ENCODE data around the gene SLC8A1.

The SLC8A1 gene

DNA sequence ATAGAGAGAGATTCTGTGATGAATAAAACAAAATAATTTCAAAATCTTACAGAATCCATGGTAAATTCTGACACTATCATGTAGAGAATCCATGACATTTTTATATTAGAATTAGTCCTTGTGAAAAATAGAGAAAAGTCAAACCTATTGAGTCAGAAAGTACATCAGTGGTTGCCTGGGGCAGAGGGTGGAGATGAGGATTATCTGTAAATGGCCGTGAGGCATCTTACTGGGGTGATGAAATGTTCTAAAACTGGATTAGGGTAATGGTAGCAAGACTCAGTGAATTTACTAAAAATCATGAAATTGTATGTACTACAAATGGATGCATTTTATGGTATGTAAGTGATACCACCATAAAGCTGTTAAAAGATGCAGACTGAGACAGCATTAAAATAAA is 323.1 kb downstream of the SLC8A1 start:
- no peak for DNase-seq

DNA sequence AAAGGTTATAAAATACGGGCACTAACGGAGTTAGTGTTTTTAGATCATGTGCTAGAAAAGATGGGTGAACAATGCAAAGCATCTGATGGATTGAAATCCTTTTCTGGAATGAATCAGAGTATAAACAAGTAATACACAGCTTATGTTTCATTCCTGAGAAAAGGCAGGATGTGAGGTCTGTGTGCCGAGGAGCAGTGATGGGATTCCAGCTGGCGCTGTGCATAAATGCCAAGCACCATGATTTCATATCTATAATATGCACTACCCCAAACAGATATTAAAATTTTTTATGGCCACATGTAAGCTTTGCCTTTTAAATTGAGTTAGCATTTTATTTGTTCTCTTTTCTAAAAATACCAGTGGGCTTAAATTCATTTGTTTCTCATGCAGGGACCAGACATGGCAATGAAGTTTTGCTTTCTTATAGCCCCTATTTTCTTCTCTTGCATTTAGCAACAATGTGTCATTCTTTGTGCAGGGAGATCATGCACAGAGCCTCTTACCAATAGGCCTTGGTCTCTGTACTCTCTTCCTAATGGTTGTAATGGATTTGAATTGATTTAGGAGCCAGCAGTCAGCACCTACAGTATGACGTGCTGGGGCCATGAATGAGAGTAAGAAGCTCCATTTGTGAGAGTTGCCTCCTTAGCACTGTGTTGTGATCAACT is 323.9 kb downstream of the SLC8A1 start:
- DNase-seq = no peak

DNA sequence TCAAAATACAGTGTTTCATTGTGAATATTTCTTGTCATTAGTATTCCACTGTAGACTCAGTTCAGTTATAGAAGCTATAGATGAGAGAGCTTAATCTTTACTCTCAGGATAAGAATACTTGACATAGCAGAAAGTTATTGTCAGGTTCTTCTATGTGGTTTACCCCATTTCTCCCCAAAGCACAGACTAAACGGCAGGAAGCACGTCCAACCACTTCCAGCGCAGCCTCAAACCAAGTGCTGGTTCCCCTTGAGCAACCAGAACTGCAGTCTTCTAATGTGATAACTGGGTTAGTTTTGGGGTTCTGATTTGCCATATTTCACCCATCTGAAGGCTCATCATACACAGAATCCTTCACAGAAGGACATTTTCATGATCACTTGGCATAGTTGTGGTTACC is 324.7 kb downstream of the SLC8A1 start:
- no peak for DNase-seq

DNA sequence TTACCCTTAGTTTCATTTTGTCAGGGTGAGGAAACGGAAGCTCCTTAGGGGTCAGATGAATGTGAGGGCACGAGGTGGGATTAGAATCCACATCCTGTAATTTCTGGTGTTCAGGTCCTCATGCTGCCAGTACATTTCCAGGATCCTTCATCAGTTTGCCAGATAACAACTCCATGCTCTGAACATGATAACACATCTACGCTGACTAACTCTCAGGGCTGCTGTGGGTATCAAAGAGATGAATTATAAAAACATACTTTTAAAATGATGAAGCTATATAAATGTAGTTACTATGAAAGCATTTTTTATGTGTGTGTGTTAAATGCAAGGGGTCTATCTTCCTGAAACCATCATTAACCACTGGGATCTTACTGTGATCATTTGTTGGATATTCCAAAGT is 325.9 kb downstream of the SLC8A1 start:
- no peak for DNase-seq

DNA sequence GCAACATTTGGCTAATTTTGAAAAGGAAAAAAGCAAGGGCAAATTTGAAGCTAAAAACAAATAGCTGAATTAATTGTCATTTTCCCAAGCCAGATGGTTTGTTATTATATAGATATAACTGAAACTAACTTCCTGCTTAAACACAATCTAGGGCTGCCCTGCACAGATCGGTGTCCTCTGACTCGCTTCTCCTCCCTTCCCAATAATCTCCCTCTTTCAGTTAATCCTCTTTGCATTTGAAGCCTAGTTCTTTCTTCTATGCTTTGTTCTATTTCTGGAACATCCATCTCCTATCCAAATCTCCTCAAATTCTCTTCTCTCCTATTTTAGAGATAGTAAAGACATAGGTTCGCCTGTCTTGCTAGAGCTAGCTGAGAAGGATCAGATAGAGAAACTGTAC is 328.1 kb downstream of the SLC8A1 start:
- DNase-seq = no peak

DNA sequence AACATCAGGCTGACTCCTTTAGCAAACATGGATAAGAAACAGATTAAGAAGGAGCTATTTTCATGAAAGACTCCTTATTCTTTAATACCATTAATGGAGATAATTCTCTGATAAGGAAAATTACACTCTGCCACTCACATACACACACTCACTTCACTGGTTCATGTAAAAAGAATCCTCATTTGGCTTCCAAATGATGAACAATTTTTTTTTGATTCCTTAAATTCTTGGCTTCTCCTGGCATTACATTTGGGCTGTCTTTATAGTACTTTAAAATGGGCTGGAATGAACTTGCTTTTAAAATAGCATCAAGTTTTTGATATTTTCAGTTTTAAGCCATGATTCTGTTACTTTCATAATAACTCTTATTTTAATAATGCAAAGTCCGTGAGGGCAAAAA is 328.6 kb downstream of the SLC8A1 start:
- no peak for DNase-seq

DNA sequence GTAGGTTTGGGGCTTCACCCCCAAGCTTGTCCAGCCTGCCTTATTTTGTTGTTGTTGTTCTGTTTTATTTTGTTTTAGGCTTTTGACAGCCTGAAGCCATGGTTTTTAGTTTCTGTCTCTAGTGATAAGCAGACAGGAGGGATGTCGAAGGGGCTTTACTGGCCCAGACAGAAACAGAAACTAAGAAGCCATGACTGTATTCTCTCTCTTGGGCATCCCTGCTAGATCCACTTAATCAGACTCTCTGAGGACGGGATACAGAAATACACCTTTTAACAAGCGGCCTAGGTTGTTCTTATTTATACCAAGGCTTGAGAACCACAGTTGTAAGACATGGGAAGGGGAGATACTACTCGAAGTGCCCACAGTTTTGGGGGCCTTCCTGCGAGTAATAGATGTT is 330.9 kb downstream of the SLC8A1 start:
- no peak for DNase-seq

DNA sequence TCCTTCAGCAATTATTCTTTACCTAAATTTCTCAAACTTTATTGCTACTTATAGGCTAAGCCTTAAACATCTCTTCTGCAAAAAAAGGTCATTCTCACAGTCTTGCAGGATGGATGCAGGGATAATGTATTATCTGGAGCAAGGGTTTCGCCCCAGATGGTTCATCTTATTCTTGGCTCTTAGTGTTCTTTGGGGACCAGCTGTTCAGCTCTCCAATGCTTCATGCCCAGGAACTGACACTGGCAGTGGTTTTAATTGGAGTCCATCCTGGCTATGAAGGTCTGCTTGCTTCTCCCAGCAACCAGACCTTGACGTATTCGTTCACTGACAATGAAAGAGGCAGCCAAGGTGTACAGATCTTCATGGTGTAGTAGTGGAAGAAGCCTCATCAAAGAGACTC is 331.9 kb downstream of the SLC8A1 start:
- no peak for DNase-seq

DNA sequence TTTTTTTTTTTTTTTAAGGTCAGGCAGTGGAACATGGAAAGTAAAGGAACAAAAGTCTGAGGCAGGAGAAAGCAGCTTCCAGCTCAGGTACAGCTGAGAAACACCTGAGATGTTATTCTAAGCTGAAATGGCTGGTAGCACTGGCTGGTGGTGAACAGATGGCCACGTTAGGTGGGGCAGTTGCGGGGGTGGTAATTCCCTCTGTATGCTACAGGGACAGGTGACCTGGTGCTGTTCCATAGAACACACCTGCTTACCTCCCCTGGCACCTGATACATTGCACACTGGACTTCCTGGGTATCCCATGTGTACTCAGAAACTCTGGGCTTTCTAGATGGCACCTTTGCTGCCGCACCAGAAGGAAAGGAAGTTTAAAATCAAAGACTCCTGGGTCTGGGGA is 333.3 kb downstream of the SLC8A1 start:
- DNase-seq = no peak

DNA sequence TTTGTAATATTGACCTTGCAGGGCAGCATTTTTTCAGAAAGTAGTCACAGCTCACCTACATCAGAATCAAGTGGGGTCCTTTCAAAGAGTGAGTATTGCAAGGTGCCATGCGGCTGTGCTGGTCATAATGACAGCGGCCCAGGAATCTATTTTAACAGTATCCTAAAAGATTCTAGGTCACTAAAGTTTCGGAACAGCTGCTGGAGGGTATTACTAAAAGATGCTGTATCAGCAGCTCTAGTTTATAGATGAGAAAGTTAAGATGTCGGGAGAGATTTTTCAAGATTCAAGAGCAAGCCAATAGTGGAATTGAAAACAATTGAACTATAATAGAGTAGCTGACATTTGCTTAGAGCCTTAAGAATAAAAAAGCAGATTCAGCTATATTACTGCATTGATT is 336.0 kb downstream of the SLC8A1 start:
- DNase-seq = no peak

DNA sequence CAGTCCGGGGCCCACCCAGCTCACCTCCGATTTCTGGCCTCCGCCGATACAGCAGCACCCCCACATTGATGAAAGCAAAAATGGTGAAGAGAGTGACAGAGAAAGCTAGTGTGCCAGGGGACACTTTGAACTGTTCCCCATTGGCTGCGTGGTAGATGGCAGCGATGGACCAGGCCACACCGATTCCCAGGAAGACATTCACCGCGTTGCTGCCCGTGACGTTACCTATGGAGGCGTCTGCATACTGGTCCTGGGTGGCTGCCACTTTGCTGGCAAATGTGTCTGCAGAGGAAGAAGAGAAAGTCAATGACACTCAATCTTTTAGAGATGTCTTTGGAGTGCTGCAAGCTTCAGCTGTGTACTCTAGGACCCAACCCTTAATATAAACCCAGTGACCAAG is 336.5 kb downstream of the SLC8A1 start:
- no peak for DNase-seq

DNA sequence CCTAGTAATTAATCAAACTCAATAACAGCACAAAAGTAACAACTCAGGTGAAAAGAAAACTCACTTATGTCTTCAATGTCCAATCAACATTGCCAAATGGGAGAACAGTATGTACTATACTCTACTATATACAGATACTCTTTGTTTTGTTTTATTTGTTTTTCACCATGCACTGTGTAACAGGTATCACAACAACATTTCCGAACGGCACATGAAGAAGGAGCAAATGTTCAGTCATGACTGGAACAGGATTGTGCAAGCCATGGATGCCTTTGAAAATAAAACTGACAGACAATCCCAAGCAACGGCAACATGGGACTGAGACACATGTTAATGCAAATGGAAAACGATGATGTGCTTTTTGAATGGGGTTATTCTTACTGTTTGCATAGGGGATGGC is 337.9 kb downstream of the SLC8A1 start:
- no peak for DNase-seq

DNA sequence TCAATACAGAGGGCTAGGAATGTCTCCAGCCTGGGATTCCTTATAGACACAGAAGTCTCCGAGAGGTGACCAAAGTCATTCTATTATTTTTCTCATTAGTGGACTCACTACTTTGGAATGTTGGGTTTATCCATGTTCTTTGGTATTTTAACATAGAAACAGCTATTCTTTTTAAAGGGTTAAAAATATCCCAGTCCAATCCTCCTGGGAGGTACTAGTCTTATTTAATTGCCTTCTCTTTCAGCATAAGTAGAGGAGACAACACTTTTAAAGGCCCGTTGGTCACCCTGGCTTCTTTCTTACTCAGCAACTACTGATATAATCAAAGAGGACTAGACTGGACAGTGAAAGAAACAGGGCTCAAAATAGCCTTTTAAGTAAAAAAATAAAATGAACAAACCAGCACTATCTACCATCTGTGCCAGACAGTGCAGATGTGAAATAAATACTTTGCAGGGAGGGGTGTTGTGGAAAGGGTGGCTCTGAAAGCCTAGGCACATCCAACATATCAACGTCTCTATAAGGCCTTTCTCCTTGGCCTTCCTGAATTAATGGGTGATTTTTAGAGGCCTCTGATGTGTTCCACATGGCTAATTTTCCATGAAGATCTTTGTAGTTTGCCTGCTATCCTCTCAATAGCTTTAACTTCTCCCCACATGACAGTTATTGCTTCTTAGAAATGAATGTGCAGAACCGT is 338.5 kb downstream of the SLC8A1 start:
- no peak for DNase-seq

DNA sequence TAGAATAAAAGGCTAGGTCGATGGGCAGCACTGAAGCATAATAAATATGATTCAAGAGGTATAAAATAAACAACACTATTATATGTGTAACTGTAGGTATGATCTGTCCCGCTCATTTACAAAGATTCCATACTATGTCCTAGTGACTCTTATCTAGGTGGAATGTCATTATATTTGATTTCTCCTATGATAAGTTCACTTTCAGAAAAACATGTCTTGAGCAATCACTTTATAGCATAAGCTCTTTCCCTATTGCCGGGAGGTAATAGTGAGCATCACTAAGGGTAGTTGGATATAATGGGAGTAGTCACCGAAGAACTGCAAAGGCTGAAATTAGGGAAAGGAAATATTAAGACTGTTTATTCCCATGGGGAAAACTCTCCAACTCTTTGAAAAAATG is 342.5 kb downstream of the SLC8A1 start:
- no peak for DNase-seq

DNA sequence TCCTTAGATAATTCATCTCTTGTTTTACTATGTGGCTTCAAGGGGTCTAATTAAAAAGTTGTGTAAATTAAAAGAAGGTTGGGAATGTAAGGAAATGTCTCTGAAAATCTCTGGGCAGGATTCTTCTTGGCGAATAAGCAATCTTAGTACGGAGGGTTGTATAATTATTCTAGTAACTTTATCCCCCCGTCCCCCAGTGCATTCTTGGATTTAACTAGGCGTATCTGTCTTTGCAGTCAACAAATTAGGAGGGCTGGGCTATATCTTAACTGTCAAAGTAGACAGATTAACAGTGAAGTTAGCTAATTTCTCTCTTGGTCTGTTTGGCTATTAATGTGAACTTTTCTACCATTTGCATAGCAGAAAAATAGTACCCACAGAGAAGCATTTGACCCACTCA is 343.0 kb downstream of the SLC8A1 start:
- no peak for DNase-seq

DNA sequence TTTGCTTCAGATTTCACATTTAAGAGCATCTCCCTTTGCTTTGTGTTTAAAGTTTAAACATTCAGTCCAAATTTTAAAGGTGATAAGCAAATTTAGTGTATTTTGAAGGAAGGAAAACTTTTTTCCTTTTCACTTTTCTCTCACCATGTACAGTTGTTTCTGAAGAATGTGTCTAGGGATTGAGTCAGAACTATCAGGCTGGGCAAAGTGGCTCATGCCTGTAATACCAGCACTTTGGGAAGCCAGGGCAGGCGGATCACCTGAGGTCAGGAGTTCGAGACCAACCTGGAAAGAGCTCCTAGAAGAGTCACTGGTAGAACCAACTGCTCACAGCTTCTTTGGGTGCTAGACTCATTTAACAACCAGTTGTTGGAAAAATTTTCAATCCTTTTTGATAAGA is 345.8 kb downstream of the SLC8A1 start:
- DNase-seq = no peak

DNA sequence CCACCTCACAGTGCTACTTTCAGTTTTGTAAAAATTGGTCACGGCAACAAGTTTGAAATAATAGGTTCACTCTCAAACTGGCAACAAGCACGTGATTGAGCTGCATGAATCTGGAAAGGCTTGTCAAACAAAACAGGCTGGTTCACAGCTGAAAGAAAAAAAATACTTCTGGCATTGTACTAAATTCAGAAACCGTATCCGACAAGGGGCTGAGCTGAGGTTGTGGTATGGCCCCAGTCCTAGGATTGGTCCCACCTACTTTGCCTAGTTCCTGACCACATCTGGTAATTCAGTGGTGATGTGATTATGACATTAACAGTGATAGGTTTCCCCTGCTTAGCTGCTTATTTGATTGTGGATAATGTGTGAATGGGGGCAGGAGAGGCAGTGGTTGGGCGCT is 346.3 kb downstream of the SLC8A1 start:
- no peak for DNase-seq

DNA sequence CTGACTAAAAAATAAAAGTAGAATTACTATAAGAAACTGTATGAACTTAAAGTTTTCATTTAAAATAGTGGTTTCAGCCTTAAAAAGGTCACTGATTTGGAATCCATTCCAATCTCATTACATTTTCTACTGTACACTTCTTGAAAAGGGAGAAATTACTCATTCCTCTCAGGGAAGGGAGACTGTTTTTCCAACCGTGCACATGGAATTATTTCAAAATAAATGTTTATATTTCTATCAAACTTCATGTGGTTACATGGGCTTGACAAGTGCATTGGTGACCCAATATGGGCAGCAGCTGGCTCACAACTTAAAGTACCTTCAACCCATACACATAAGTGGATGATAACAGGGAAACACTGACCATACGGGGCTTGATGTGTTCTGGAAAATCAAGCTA is 348.3 kb downstream of the SLC8A1 start:
- no peak for DNase-seq

DNA sequence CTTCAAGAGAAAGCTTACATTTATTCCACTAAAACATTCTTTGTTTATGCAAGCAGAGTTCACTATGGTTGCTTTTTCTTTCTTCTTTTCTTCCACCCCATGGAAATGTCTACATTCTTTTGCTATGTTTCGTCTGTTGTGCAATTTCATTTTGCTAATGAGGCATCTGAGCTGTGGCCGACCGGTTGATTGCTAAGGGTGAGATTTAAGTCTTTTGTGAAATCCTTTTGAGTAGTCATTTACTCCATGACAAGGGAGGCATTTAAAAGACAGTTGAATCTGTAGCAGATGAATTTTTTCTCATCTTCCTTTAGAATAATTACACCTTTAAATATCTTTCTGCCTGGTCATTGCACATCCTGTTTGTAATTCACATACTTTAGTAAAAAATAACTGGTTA is 348.7 kb downstream of the SLC8A1 start:
- no peak for DNase-seq

DNA sequence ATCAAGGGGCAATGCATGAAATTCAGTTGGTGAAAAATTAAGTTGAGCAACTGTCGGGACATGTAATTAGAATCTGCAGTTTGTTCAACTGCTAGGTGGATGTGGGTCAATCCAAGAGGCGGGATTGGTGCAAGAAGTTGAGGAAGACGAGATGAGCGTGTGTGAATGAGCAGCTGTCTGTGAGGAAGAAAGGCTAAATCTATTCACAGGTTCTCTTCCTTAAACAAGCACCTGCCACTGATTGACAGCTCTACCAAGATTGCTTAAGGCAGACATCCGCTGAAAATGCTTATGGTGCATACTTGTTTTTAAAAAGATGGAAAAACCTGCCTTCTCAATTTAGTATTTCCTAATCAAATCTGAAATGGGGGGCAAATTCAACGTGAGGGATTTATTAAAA is 349.4 kb downstream of the SLC8A1 start:
- DNase-seq = no peak

DNA sequence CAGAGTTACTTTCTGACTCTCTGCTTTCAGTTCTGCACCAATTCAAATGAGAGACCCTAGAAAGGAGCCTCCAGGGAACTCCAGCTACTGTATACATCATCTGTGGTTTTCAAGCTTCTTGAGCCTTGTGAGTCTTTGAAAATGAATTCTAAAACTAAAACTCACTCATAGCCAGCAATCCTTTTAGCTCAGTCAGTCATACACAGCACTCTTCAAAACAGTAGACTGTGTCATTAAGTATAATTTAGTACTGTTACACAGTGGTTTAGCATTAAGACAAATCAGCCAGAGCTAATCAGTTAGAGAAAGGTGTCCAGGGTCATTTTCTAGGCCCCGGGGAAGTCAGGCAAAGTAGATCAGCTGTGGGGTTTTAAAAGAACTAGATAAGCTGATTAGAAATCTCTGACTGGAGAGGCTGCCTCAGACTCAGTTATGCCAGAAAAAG is 350.7 kb downstream of the SLC8A1 start:
- DNase-seq = no peak

DNA sequence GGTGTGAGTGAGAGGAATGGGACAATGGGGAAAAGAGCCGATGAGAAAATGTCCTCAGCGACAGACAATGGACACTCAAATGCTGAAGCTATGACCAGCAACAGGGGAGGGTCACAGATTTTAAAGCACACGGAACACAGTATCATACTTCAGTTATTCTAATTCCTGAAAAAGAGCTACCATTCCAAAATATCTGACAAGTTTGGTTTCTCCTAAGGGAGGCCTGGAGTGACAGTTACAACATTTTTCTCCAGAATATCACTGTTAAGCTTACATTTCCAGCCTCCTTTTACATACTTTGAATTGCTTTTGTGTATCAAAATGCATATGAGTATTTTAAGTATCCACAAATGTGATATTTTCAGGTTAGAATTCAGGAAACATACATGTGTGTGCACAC is 351.2 kb downstream of the SLC8A1 start:
- no peak for DNase-seq

DNA sequence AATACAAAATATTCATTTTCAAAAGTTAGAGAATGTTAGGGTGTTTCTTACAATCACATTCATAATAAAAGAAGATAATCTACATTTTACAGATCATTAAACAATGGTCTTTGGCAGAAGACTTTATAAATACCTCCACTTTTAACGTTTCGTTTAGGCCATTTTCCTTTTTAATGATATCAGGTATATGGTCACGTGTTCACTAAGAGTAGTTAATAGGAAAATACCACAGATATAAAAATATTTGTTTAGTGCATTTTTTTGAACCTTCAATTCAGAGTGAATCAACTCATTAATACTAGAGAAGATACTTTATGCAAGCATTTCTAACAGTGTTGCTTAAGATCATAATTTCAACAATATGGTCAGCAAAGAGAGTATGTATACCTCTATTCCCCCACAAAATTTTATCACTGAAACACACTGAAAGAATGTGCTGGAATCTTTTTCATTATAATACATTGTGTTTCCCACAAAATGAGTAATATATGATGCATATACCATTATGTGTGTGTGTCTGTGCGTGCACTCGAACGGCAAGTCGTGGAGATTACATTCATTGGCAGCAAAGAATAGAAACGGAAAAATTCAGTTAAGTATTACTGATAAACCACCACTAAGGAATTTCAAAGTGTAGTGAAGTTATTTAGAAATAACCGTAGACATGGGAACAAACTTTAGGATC is 353.0 kb downstream of the SLC8A1 start:
- no peak for DNase-seq

DNA sequence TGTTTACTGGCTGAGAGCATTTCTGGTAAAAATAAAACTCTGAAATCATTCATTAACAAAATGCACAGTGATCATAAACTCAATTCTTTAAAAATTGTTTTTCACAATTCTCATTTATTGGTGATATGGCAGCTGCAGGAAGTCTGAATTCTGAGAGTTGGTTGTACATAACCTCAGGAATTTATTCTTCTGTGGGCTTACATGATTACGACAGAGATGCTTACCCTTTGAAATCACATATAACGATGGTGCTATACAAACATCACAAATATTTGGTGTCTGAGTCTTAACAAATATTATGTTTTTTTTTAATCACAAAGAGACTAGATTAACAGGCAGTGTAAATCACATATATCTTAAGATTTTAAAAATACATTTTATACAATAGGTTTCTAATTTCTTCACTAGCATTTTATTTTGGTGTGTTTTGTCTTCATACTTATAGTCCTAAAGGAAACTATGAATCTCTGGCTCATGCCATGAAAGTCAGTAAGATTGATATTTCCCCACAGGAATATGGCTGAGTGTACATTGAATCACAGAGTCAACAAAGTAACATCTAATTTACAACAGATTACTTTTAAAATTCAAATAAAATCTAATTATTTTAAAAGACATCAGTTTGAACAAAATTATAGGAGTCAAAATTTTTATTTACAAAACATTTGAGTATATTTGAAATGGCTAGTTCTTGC is 354.1 kb downstream of the SLC8A1 start:
- DNase-seq = no peak

Measured in stimulated activated CD4-positive, alpha-beta T cell treated with anti-CD3 and anti-CD28 coated beads, Interleukin-2, amount 100 ng/mL, for 24 hours (primary cell).